HG03097 (cell line): Measurements from ENCODE around the gene DNAH10.
"Not testable (repeated sequence)": the region's sequence is repeated elsewhere in the genome, so short reads cannot be mapped to it uniquely, and the experiment has no call there.

Experiments used
- ATAC-seq: cut with Tn5 transposase; IDR thresholded peaks from one replicate; pipeline ENCODE4 v1.9.1; 2021; ENCODE audit not compliant: unreplicated experiment, low FRiP score

The DNAH10 gene

DNA sequence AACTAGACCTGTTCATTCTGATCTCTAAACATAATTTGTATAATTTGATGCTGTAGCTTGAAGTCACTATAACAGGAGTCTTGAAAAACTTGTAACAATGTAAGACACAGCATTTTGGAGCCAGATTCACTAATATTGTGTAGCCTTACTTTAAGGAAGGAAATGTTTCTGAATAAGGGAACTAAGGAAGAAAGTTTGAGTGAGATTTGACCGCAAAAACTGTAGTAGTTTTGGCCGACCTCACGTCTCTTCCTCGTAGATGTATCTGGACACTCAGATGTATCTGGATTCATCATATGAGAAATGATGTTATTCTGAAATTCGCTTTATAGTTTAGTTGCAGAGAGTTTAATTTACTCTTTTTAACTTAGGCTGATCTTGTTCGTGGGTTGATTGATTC lies 13.9 kb upstream of the DNAH10 start:
- ATAC-seq, result no peak

DNA sequence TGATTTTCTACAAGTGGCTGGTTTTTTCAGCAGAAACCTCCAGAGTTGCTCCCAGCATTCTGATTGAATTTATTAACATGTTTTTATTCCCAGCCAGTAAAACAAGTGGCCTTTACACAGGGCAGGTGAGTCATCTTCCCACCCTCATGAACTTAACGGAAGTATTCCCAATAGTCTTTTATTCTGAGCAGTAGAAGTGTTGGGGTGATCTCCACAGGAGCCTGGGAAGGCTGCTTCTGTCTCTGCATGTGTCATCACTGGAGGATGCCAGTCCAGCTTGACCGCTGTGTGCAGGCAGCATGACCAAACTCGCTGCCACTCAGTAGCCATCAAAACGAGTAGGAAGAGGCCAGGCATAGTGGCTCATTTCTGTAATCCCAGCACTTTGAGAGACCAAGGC lies 13.4 kb upstream of the DNAH10 start:
- ATAC-seq, result no peak

DNA sequence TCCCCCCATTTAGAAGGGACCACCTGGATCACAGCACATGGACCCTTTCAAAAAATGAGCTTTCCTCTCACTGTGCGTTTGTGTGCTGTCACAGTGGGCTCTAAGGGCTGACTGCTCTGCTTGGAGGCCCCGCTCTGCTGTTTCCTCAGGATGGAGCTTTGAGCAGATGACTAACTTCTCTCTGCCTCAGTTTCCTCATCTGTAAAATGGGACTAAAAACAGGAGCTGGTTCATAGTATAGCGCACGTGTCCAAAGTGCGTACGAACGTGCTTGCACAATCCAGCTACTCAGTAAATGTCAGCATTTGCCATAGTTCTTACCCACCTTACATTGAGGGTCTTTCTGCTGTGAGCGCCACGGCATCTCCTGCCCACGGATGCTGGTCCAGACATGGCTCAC lies 12.7 kb upstream of the DNAH10 start:
- no peak for ATAC-seq

DNA sequence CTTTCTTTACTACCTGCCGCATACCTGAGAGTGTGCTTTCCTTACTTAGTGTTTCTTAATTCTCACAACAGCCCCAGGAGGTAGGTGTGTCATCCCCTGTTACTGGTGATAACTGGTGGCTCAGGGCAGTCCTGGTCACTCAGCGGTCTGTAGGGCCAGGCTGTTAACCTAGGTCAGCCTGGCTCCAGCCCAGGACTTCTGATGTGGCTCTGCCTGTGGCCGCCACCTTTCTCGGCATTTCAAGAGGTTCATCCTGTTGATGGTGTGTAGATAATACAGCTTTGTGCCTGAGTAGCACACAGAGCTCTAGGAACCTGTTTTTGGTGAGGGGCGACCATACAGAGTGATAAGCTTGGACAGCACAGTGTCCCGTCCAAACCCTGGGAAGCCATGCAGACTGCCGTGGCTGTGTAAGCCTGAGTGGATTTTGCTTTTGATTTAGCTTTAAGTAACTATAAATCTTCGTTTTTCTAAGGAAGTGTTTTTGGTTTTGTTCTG lies 11.9 kb upstream of the DNAH10 start:
- ATAC-seq, result no peak

DNA sequence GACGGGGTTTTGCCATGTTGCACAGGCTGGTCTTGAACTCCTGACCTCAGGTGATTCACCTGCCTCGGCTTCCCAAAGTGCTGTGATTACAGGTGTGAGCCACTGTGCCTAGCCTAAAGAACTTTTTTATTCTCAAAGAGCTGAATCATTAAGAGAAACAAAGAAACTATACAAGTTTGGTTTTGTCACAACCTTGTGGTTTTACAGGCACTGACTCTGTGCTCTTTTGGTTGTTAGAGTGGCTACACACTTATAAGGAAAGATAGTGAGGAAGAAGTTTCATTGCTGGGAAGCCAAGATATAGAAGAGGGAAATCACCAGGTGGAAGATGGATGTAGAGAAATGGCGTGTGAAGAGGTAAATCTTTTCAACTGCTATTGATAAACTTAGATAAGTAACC lies 10.1 kb upstream of the DNAH10 start:
- no peak for ATAC-seq

DNA sequence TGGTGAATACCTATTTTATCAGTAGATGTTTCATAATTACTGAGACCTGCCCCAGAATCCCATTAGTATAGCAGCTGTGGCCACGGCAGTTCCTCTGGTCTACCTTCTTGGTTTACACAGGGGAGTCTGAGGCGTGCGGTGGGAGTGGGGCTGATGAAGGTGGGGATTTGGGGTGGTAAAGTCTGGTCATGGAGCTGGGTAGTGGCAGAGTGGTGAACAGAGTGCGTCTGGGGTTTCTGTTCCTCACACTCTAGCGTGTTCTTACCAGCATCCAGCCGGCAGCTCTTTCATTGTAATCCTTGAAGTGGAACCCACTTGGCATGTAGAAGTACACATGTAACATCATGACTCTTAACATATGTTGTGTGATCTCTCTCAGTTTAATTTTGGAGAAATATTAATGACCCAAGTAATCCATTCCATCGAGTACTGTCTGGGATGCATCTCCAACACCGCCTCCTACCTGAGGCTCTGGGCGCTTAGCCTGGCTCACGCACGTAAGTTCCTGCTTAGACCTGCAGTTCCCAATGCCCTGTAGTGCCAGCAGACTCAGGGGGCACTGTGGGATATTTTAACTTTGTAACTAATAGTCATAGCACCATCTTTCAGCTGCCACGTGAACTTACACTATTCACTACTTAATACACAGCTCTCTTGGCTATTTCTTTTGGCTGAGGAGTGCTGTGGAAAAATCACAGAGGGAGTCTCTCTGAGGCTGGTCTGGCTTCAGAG lies 7.9 kb upstream of the DNAH10 start:
- no peak for ATAC-seq

DNA sequence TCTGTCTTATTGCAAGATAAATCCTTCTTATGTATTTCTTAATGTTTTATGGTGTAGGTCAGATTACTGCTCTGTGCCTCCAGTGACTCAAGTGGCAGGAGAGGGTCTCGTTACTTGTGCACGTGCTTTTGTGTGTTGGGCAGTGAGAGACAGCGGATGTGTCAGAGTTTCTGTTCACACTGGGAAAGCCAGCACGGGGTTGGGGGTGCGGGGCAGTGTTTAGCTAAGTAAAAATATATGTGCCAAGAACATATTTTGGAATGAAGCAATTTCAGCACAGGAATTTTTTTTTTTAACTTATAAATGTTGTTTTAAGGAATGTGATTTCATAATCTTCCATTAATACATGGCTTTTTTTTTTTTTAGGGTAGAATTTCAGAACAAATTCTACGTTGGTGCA lies 4.5 kb upstream of the DNAH10 start:
- no peak for ATAC-seq

DNA sequence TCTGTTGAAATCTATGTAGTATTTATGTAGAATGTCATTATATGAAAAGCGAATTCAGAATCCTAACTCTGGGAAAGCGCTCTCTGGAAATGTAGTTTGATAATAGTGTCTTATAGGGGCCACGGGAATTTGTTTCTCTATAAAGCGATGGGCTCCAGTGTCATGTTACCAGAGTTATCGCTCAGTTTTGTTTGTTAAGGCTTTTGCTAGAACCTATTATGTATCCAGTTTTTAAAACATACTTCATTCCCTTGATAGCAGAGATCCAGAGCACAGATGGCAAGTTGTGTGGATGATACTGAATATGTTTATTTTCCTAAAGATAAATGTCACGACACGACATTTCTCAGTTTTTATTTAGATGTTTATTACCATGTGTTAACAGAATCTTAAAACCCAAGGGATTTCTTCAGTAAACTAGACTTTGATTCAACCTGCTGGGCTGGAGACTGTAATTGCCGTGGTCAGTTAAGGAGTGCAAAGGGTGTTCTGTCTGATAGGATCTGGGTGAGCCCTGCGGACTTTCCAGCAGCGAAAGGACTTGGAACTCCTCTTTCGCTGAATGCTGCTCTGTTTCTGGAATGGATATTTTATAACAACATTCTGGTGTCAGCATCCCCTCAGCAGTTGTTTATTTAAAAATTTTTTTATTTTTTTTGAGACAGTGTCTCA lies 1.7 kb upstream of the DNAH10 start:
- ATAC-seq, result no peak

DNA sequence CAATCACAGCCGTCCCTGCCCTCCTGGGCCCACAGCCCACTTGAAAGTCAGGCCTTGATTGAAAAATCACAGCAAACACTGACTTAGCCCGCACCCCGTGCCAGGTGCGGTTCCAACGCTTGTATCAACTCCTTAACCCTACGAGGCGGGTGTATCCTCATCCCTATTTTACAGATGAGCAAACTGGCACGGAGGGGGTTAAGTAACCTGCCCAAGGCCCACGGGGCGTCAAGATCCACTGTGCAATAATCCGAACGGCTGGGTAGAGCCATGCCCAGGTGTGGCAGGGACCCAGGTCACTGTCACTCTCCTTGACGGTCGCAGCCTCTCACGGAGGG lies 583 bp downstream of the DNAH10 start:
- no peak for ATAC-seq

DNA sequence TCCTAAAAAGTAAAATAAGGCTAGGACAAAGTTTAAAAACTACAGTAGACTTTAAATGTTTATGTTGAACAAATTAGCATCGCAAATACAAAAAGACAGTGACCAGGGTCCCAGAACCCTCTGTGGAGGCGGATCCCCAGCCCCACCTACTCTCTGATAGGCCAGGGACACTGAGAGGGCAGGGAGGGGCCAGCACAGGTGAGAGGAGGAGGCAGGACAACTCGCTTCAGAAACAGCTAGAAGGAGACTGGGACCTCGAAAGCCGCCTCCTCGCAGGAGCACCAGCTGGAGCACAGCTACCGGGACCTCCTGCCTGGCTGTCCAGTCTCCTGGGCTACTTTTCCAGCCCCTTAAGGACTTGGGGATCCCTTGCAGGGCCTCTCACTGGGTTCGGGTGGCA lies 992 bp downstream of the DNAH10 start:
- no peak for ATAC-seq

DNA sequence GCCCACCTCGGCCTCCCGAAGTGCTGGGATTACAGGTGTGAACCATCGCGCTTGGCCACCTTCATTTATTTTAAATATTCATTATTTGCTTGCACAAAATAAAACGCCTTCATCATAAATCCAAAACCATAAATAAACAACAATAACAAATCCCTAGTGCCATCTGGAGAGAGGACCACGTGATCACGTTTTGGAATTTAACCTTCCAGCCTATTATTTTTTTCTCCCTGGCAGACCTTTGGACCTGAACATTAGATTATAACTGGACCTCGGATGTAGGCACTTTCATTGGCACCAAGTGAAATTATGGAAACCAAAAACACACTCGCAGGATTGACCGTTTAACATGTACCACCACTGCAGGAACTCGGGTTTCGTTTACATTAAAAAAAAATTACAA lies 2.0 kb downstream of the DNAH10 start:
- ATAC-seq, result no peak

DNA sequence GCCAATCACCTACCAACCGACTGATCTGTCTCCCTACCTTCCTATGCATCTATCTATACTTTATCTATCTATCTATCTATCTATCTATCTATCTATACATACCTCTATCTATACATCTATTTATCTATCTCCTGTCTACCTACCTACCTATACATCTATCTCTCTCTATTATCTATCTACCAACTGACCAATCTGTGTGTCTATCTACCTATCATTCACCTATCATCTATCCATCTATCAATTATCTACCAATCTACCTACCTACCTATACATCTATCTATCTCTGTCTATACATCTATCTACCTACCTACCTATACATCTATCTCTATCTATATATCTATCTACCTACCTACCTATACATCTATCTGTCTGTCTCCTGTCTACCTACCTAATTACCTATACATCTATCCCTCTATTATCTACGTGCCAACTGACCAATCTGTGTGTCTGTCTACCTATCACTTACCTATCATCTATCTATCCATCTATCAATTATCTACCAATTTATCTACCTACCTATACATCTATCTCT lies 3.5 kb downstream of the DNAH10 start:
- no peak for ATAC-seq

DNA sequence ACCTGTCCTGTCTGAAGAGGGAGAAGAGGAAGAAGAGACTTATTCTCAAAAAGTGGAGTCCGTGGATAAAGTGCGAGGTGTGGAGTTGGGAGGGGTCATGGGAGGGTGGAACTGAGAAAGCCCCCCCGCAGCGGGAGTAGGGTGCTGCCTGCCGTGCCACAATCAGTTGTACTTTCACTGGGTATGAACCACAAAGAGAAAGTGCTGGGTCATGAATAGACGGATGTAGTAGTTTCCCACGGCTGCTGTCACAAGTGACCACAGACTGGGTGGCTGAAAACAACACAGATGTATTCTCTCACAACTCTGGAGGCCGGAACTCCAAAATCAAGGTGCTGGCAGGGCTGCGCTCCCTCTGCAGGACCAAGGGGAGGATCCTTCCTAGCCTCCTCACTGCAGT lies 5.5 kb downstream of the DNAH10 start:
- ATAC-seq, result peak; percentile 77

DNA sequence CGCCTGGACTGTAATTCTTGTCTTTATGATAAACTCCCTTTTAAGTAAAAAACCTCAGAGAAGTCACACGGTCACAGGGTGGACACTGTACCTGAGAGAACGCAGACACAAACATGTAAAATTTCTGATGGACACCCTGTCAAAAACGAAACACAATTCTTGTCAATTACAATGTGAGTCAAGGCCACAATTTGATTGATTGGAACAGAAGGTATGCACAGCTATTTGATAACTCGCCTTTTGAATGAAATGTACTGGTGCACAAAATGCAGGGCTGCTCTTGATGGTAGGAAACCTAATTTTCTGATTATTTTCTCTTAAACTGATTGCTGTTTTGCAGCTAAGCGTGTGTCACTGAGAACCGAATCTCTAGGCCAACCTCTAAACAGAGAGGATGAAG lies 9.2 kb downstream of the DNAH10 start:
- ATAC-seq, result no peak

DNA sequence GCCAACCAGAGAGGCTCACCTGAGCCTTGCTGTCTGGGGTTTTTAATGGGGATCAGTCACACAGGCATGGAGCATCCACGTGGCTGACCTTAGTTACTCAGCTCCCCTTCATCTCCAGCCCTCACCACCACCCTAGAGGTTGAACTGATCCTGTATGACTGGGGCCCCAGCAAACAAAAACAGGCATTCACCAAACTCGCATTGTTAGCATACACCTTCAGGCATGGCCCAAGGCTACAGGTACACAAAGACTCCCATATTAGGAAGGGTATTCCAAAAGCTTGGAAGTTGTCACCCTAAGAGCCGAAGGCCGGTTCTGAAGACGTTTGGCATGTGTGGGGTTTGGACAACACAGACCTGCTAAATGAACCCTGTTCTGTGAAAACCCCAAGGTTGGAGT lies 10.0 kb downstream of the DNAH10 start:
- no peak for ATAC-seq

DNA sequence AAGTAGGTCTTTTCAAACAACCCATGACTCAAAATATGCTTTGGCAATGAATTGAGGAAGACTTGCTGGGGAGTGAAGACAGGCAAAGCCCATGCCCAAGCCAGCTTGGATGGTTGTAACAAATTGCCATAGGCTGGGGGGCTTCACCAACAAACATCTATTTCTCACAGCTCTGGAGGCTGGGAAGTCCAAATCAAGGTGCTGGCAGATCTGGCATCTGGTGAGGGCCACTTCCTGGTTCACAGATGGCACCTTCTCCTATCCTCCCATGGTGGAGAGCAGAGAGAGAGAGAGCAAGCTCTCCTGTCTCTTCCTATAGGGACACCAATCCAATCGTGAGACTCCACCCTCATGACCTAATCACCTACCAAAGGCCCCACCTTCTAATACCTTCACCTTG lies 11.3 kb downstream of the DNAH10 start:
- ATAC-seq, result no peak

DNA sequence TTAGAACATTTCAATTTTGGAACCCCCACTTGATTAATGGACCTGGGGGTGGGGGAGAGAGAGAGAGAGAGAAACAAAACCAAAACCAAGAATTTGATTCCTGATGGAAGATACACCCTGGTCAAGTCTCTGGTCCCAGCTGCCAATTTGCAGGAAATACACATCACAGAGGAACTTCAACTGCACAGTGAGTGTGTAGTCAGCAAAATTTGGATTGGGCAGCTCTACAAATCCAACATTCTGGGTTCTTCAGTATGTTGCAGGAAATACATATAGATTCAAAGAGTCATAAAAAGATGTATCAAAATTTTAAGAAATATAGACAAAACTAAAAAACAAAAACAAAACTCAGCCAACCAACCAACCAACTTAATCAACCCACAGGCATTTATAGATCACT lies 17.4 kb downstream of the DNAH10 start:
- ATAC-seq, result no peak

DNA sequence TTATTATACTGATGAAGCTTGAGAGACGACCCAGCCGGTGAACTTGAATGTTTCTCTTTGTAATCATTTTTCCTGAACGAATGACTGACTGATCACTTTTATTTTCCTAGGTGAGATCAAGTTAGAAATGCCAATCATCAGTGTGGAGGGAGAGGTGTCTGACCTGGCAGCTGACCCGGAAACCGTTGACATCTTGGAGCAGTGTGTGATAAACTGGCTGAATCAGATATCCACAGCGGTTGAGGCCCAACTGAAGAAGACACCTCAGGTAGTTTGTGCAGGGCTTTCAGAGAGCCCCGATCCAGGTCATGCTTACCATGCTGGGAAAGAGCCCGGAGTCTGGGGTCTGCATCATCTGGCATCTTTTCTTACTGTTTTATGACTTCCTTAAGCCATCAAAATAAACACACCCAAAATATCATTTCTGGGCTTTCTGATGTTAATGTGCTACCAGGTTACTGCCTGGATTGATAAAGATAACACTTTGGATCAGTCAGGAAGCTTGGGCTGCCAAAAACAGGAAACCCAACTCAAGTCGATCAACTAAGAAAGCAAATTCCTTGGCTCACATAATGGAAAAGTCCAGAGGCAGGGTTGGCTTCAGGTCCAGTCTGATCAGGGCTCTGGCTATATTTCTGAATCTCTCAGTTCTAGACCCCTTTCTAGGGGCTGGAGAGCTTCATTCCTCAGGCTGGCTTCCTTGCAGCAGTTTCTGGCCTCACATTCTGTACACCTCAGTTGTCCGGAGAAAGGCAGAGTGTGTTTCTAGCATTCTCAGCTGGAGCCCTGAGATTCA lies 21.1 kb downstream of the DNAH10 start:
- ATAC-seq, result no peak

DNA sequence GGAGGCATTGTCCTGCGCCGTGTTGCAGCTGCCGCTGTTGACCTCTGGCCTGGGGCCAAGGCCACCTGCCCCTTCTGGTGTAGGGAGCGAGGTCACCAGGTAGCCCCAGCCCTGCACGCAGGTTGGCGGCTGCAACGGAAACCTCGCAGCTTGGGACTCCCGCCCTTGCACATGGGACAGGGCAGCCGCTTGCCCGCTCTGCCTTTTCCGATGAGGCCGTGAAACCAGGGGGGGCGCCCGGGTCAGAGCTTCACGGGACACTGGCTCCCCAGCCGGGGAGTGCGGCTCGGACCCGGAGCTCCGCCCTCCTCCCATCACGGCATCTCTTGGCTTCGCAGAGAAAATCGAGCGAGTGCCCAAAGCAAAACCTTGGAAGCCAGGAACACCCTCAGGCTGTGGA lies 25.4 kb downstream of the DNAH10 start:
- no peak for ATAC-seq

DNA sequence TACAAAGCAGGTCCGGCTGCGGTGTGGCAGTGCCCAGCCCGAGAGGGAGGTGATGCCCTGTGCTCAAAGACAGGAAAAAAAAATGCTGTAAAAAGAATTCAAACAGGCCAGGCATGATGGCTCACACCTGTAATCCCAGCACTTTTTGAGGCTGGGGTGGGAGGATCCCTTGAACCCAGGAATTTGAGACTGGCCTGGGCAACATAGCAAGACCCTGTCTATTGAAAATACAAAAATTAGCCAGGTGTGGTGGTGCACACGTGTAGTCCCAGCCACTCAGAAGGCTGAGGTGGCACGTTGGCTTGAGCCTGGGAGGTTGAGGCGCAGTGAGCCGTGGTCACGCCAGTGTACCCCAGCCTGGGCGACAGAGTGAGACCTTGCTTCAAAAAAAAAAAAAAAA lies 26.4 kb downstream of the DNAH10 start:
- ATAC-seq, result no peak

DNA sequence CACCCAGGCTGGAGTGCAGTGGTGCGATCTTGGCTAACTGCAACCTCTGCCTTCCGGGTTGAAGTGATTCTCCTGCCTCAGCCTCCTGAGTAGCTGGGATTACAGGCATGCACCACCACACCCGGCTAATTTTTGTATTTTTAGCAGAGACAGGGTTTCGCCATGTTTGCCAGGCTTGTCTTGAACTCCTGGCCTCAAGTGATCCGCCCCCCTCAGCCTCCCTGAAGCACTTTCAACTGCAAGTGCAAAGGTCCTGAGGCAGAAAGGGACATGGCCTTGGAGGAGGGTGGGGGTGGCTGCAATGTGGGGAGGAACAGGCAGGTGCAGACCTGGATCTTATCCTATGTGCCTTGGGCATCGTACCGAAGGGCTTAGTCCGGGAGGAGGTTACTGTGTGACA lies 27.3 kb downstream of the DNAH10 start:
- ATAC-seq, result not testable (repeated sequence)
